Endothelial cell of umbilical vein (primary cell): ENCODE measurements around the gene GPD1L.

ENCODE experiments used
- CTCF ChIP-seq, 2 donors: IDR thresholded peaks; 1 replicate in 1 of 2; 2 replicates in 1 of 2; pipeline ENCODE4 v1.5.1; 2011; ENCODE audit warnings: low read length in 2 of 2, mild to moderate bottlenecking in 2 of 2, moderate library complexity in 2 of 2, control low read depth in 1 of 2, inconsistent platforms in 1 of 2, low read depth in 1 of 2; ENCODE audit not compliant: insufficient read depth in 1 of 2; ENCODE audit errors: extremely low read depth in 1 of 2
- MAX ChIP-seq: IDR thresholded peaks from 2 replicates; pipeline ENCODE4 v1.6.1; 2011; ENCODE audit not compliant: insufficient read depth, insufficient read length
- POLR2A ChIP-seq: IDR thresholded peaks from 2 replicates; pipeline ENCODE4 v1.6.1; 2012; ENCODE audit warnings: low read depth, mild to moderate bottlenecking, control low read depth, low read length

- no peak for TF ChIP-seq MAX
- no peak for TF ChIP-seq CTCF (IDR thresholded peaks at IDR 0.05; ENCODE audit: extremely low read depth in 1 of 2, insufficient read depth in 1 of 2, low read depth in 1 of 2, low read length in 2 of 2)
- no peak for TF ChIP-seq POLR2A
Measured at GRCh38 chr3:32202496-32202895, 96.1 kb downstream of the GPD1L start.
